OCI-LY3 (cell line): Measurements from ENCODE around the gene PRKD3.

Experiments used
- H2AFZ ChIP-seq: fragments of 200-600, 300-600 bp; shearing (Covaris generic); 2 replicates; pipeline ENCODE4 v1.6.0; 2014; ENCODE audit warnings: antibody characterized with exemption, low read depth, low read length
- H3K27ac ChIP-seq: fragments of 200-600, 300-600 bp; sonication (generic); 2 replicates; pipeline ENCODE4 v1.5.1; 2014; ENCODE audit warnings: mild to moderate bottlenecking, low read length, moderate library complexity, mixed read lengths
- H3K27me3 ChIP-seq: fragments of 200-600, 300-600 bp; sonication (generic); 2 replicates; pipeline ENCODE4 v1.6.1; 2014; ENCODE audit warnings: low read depth, low read length, mixed read lengths
- H3K36me3 ChIP-seq: fragments of 200-600, 300-600 bp; sonication (generic); replicated peaks from 2 replicates; pipeline ENCODE3; 2014; ENCODE audit warnings: low read depth, low read length, mixed read lengths
- H3K4me1 ChIP-seq: fragments of 300-600, 200-600 bp; sonication (generic); 2 replicates; pipeline ENCODE4 v1.6.1; 2014; ENCODE audit warnings: low read length, mixed read lengths
- H3K4me2 ChIP-seq: fragments of 200-600, 300-600 bp; sonication (generic); 2 replicates; pipeline ENCODE4 v1.6.1; 2014; ENCODE audit warnings: low read length, mixed read lengths
- H3K4me3 ChIP-seq: fragments of 300-600, 200-600 bp; sonication (generic); 2 replicates; pipeline ENCODE4 v1.5.1; 2014; ENCODE audit warnings: antibody characterized with exemption, mild to moderate bottlenecking, low read length, moderate library complexity
- H3K79me2 ChIP-seq: fragments of 300-600, 200-600 bp; shearing (Covaris generic); 2 replicates; pipeline ENCODE4 v1.6.1; 2014; ENCODE audit warnings: mild to moderate bottlenecking, low read length, mixed read lengths
- H3K9ac ChIP-seq: fragments of 300-600, 200-600 bp; shearing (Covaris generic); 2 replicates; pipeline ENCODE4 v1.6.0; 2014; ENCODE audit warnings: mild to moderate bottlenecking, low read length, moderate library complexity
- H3K9me3 ChIP-seq: fragments of 200-600, 300-600 bp; shearing (Covaris generic); 2 replicates; pipeline ENCODE4 v1.6.1; 2014; ENCODE audit warnings: low read length, mixed read lengths; ENCODE audit not compliant: insufficient read depth
- H4K20me1 ChIP-seq: fragments of 200-600, 300-600 bp; sonication (generic); 2 replicates; pipeline ENCODE4 v1.6.1; 2016; ENCODE audit warnings: low read length, mixed read lengths; ENCODE audit not compliant: insufficient read depth
- EZH2phosphoT487 ChIP-seq: fragments of 200-600 bp; shearing (Covaris generic); IDR thresholded peaks from 2 replicates; pipeline ENCODE4 v1.6.1; 2018; ENCODE audit warnings: antibody characterized with exemption, mixed run types, low read depth
- TF ChIP-seq, protein P1 (sequence below): fragments of 200-600, 300-600 bp; sonication (generic); IDR thresholded peaks from 2 replicates; pipeline ENCODE4 v1.5.1; 2014; ENCODE audit warnings: antibody characterized with exemption, low read length, low read depth

The PRKD3 gene

DNA sequence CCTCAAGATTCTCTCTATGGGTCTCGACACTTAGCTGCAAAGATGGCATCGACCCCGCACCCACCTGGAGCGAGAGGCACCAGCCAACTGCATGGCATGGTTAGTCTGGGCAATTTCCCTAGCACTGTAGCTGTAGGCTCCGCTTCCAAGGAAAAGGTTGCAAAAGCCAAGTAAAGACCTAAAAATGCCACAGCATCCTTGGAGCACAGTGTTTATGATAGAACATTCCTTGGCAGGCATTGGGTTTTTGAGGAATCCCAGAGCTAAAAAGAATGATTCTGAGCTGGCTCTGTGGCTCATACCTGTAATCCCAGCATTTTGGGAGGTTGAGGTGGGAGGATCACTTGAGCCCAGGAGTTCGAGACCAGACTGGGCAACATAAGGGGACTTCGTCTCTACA, 42.7 kb upstream of the PRKD3 start:
- Histone ChIP-seq H3K4me2 (no peak overlapping the region), H3K4me1 (peaks cover 19% of the 10 kb centered on the region), H4K20me1 (no peaks in the 10 kb centered on the region), H3K27ac (no peak overlapping the region), H3K9me3 (no peaks in the 10 kb centered on the region), H3K9ac (no peak overlapping the region), H2AFZ (no peak overlapping the region), H3K27me3 (peaks cover 77% of the 10 kb centered on the region), H3K36me3 (no peaks in the 10 kb centered on the region), H3K4me3 (no peak overlapping the region), H3K79me2 (no peaks in the 10 kb centered on the region)
- TF ChIP-seq EZH2phosphoT487 = no peak
- TF ChIP-seq, protein P1, sequence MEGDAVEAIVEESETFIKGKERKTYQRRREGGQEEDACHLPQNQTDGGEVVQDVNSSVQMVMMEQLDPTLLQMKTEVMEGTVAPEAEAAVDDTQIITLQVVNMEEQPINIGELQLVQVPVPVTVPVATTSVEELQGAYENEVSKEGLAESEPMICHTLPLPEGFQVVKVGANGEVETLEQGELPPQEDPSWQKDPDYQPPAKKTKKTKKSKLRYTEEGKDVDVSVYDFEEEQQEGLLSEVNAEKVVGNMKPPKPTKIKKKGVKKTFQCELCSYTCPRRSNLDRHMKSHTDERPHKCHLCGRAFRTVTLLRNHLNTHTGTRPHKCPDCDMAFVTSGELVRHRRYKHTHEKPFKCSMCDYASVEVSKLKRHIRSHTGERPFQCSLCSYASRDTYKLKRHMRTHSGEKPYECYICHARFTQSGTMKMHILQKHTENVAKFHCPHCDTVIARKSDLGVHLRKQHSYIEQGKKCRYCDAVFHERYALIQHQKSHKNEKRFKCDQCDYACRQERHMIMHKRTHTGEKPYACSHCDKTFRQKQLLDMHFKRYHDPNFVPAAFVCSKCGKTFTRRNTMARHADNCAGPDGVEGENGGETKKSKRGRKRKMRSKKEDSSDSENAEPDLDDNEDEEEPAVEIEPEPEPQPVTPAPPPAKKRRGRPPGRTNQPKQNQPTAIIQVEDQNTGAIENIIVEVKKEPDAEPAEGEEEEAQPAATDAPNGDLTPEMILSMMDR = no peak

DNA sequence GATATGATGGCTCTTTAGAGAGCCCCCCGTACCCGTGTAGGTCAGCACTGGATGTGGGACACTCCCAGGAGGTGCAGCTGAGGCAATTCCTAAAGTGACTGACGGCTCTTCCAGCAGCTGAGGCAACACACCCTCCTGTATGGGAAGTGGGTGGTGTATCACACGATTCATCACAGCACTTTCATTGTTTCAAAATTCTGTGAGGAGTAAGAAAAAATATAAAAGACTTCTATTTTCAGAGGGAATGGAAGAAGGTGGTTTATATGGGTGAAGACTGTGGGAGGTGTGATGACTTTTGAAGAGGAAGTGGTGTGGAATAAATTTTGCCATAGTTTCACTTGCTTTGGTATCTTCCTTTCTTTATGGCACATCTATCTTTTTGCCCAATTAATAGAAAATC, 42.1 kb upstream of the PRKD3 start:
- H4K20me1 ChIP-seq = no peaks in the 10 kb centered on the region
- H2AFZ ChIP-seq = no peak overlapping the region
- H3K27ac ChIP-seq = no peak overlapping the region
- H3K4me1 ChIP-seq = peaks cover 19% of the 10 kb centered on the region
- TF ChIP-seq, protein P1 = no peak
- no peak for TF ChIP-seq EZH2phosphoT487
- peaks cover 77% of the 10 kb centered on the region for H3K27me3 ChIP-seq
- no peak overlapping the region for H3K4me2 ChIP-seq
- H3K79me2 ChIP-seq = no peaks in the 10 kb centered on the region
- no peaks in the 10 kb centered on the region for H3K9me3 ChIP-seq
- no peak overlapping the region for H3K9ac ChIP-seq
- H3K36me3 ChIP-seq = no peaks in the 10 kb centered on the region
- no peak overlapping the region for H3K4me3 ChIP-seq

DNA sequence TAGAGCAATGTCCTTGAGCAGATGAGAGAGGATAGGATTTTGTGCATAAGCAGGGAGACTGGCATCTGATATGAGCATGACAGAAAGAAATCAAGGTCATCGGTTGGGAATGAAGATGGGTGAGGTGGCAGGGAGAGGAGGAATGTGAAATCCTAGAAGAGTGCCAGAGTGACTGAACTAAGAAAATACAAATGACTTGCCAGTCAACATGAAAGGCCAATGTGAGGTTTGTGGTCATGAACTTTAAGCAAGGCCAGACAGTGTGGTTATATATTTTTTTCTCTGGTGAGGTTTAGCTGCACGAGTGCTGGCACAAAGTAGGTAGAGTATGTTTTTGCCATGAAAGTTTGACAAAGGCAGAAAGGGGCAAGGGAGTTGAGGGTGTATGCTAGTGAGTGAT, 41.0 kb upstream of the PRKD3 start:
- Histone ChIP-seq H3K27ac (no peak overlapping the region), H3K9me3 (no peaks in the 10 kb centered on the region), H3K4me1 (peaks cover 19% of the 10 kb centered on the region), H3K4me2 (no peak overlapping the region), H3K36me3 (no peaks in the 10 kb centered on the region), H3K4me3 (no peak overlapping the region), H3K27me3 (peaks cover 81% of the 10 kb centered on the region), H3K79me2 (no peaks in the 10 kb centered on the region), H2AFZ (no peak overlapping the region), H4K20me1 (peaks cover 2% of the 10 kb centered on the region; the same call in 1 of the 2 replicates), H3K9ac (no peak overlapping the region)
- TF ChIP-seq EZH2phosphoT487 = no peak
- TF ChIP-seq, protein P1 = no peak

DNA sequence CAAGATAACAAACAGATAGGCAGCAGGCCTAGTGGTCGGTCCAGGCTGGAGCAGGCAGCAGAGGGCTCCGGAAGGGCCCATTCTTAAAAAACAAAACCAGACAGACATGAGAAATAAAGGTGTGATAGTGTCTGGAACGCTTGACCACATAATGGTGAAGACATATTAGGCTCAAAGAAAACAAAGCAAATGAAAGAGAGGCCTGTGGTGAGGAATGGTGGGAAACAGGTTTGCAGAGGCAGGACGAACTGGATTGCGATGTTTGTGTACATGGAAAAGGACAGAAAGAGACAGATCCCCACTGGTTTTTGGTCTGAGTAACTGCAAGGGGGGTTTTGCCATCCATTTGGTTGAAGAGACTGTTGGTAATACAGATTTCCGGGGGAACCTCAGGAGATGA, 39.7 kb upstream of the PRKD3 start:
- no peak overlapping the region for H3K4me3 ChIP-seq
- H3K27ac ChIP-seq = no peak overlapping the region
- H2AFZ ChIP-seq = no peak overlapping the region
- H3K4me2 ChIP-seq = no peak overlapping the region
- H3K36me3 ChIP-seq = no peaks in the 10 kb centered on the region
- TF ChIP-seq EZH2phosphoT487 = no peak
- TF ChIP-seq, protein P1 = no peak
- peaks cover 2% of the 10 kb centered on the region; the same call in 1 of the 2 replicates for H4K20me1 ChIP-seq
- H3K79me2 ChIP-seq = no peaks in the 10 kb centered on the region
- peaks cover 87% of the 10 kb centered on the region for H3K27me3 ChIP-seq
- no peaks in the 10 kb centered on the region for H3K9me3 ChIP-seq
- H3K9ac ChIP-seq = no peak overlapping the region
- H3K4me1 ChIP-seq = peaks cover 19% of the 10 kb centered on the region
